Transverse colon (tissue), 4 donors: Measurements from ENCODE around the gene CYREN. TPM values are rescaled to one million over a fixed set of nuclear protein-coding genes. Genes with fewer than 3 reads are reported as not detected.

Experiments
- DNase-seq: peaks from one replicate; pipeline ENCODE4 v3.0.0-alpha.2; 2019
- H3K27ac ChIP-seq, 4 donors: fragments of 200-600 bp; sonication (generic); 2 replicates each; pipeline ENCODE4 v1.5.1; 2016 to 2018; ENCODE audit warnings: inconsistent platforms in 4 of 4
- H3K27me3 ChIP-seq: fragments of 200-600 bp; sonication (generic); 2 replicates; pipeline ENCODE4 v1.5.1; 2017; ENCODE audit warnings: inconsistent platforms
- H3K36me3 ChIP-seq, 4 donors: fragments of 200-600 bp; sonication (generic); 2 replicates each; pipeline ENCODE4 v1.5.1; 2017 to 2019; ENCODE audit warnings: inconsistent platforms in 4 of 4
- H3K4me1 ChIP-seq, 4 donors: fragments of 200-600 bp; sonication (generic); 2 replicates each; pipeline ENCODE4 v1.5.1; 2017 to 2020; ENCODE audit warnings: inconsistent platforms in 4 of 4
- H3K4me3 ChIP-seq, 4 donors: fragments of 200-600 bp; sonication (generic); 1 replicate in 1 of 4; 2 replicates in 3 of 4; pipeline versions ENCODE4 v1.5.1 to v1.6.1; 2017 to 2019; ENCODE audit warnings: inconsistent platforms in 4 of 4
- H3K9me3 ChIP-seq, 2 donors: fragments of 200-600 bp; sonication (generic); 2 replicates each; pipeline ENCODE4 v1.5.1; 2017 to 2019; ENCODE audit warnings: inconsistent platforms in 2 of 2
- CTCF ChIP-seq, 5 experiments: fragments of 200-600 bp in 3 of 5; fragments of 450-650 bp in 2 of 5; sonication (generic) in 3 of 5; IDR thresholded peaks; 1 replicate in 2 of 5; 2 replicates in 3 of 5; pipeline ENCODE4 v1.5.1; 2016 to 2017; ENCODE audit warnings: antibody characterized with exemption in 5 of 5, inconsistent platforms in 3 of 5, mild to moderate bottlenecking in 2 of 5, moderate library complexity in 1 of 5
- EP300 ChIP-seq: sonication (generic); formaldehyde crosslinking; IDR thresholded peaks from one replicate; pipeline ENCODE4 v1.6.1; 2017; ENCODE audit warnings: antibody characterized with exemption, low read depth
- POLR2A ChIP-seq: fragments of 450-650 bp; IDR thresholded peaks from one replicate; pipeline ENCODE4 v1.6.1; 2016; ENCODE audit warnings: antibody characterized with exemption, mild to moderate bottlenecking, moderate library complexity
- POLR2AphosphoS5 ChIP-seq, 3 donors: sonication (generic); formaldehyde crosslinking; IDR thresholded peaks; one replicate each; pipeline ENCODE4 v1.6.1; 2016; ENCODE audit warnings: antibody characterized with exemption in 3 of 3
- WGBS, 2 donors: methylation state at CpG; one replicate each; pipeline ENCODE4 v1.1.5; 2018; ENCODE audit warnings: low coverage in 1 of 2; 5-methylcytosine and 5-hydroxymethylcytosine counted together
- in situ Hi-C, 4 donors: fragments of 200-750 bp; cut with MboI; loops; one replicate each; pipeline versions ENCODE4 v1.15.0 to v1.15.1; 2017; ENCODE audit warnings: low sequenced_read_pairs in 3 of 4, low pct_ligation_motif_present in 1 of 4, low pct_unique_long_range_greater_than_20kb in 1 of 4
- intact Hi-C: fragments of 100-400 bp; cut with DNase I; formaldehyde crosslinking; loops from one replicate; pipeline ENCODE4 v1.15.1; 2023; ENCODE audit warnings: low total_unique reads
- total RNA-seq, 4 donors: library from RNA; depleted of rRNA; stranded (reverse); fragments of >200 nt; gene quantifications; one replicate each; pipeline ENCODE4 v1.1.0, GENCODE V29; 2016

Gene CYREN
- total RNA-seq, 4 donors from 2014 or later, result 30.8 to 88.3 (median 37.8) TPM

GRCh38 chr7:135152442-135152841, 18.1 kb downstream of the CYREN start:
- peaks cover 0 to 18% (median 4%) of the 10 kb centered on the region in 4 donors for H3K4me1 ChIP-seq
- H3K27ac ChIP-seq, result no peak overlapping the region
- H3K9me3 ChIP-seq, result peaks cover 8 to 9% of the 10 kb centered on the region in 2 donors
- no peak overlapping the region for H3K4me3 ChIP-seq
- no peak for DNase-seq
- intact Hi-C loops, result no loop called here
- in situ Hi-C loops, result loop anchor here in 2 of 4 donors (25.0 kb wide), 2 partner anchors 465 to 490 kb away; no protein-coding TSS in a partner anchor
- no peaks in the 10 kb centered on the region for H3K36me3 ChIP-seq
- 97 to 100% methylated on average over 1 of the region's 1 CpG for WGBS, 2 donors
- no peaks in the 10 kb centered on the region for H3K27me3 ChIP-seq
- no peak for TF ChIP-seq POLR2AphosphoS5 (IDR thresholded peaks at IDR 0.05)
- TF ChIP-seq CTCF (IDR thresholded peaks at IDR 0.05), result no peak

- Histone ChIP-seq H3K36me3 (no peaks in the 10 kb centered on the region), H3K4me1 (peaks cover 4 to 27% (median 10%) of the 10 kb centered on the region in 4 donors), H3K27ac (peak overlapping the region in 3 of 4 donors; percentile 8 to 96 (median 44)), H3K27me3 (no peaks in the 10 kb centered on the region), H3K9me3 (peaks cover 7 to 9% of the 10 kb centered on the region in 2 donors), H3K4me3 (no peak overlapping the region)
- intact Hi-C loops, result no loop called here
- 68 to 92% methylated on average over 2 to 6 of the region's 6 CpGs for WGBS, 2 donors
- in situ Hi-C loops, result loop anchor here in 2 of 4 donors (25.0 kb wide), 2 partner anchors 464 to 489 kb away; no protein-coding TSS in a partner anchor
- DNase-seq, result no peak
- no peak for TF ChIP-seq POLR2AphosphoS5 (IDR thresholded peaks at IDR 0.05)
- no peak for TF ChIP-seq CTCF (IDR thresholded peaks at IDR 0.05)
- no peak for TF ChIP-seq EP300
- TF ChIP-seq POLR2A, result no peak
Measured at GRCh38 chr7:135151533-135151932, 19.0 kb downstream of the CYREN start.

GRCh38 chr7:135151132-135151531, 19.4 kb downstream of the CYREN start:
- H3K36me3 ChIP-seq, result no peaks in the 10 kb centered on the region
- no peaks in the 10 kb centered on the region for H3K27me3 ChIP-seq
- no peak overlapping the region for H3K4me3 ChIP-seq
- peak overlapping the region; percentile 8 to 96 (median 69) for H3K27ac ChIP-seq
- peaks cover 3 to 5% of the 10 kb centered on the region in 2 donors for H3K9me3 ChIP-seq
- WGBS, 2 donors, result 85 to 88% methylated on average over 2 of the region's 2 CpGs
- in situ Hi-C loops, result loop anchor here in 2 of 4 donors (25.0 kb wide), 2 partner anchors 464 to 489 kb away; no protein-coding TSS in a partner anchor
- TF ChIP-seq EP300, result no peak
- TF ChIP-seq POLR2AphosphoS5 (IDR thresholded peaks at IDR 0.05), result no peak
- no peak for TF ChIP-seq POLR2A
- no peak for TF ChIP-seq CTCF (IDR thresholded peaks at IDR 0.05)
- no peak for DNase-seq
- intact Hi-C loops, result no loop called here
- peaks cover 4 to 31% (median 10%) of the 10 kb centered on the region in 4 donors for H3K4me1 ChIP-seq

- in situ Hi-C loops, result loop anchor here in 2 of 4 donors (25.0 kb wide), 2 partner anchors 463 to 488 kb away; no protein-coding TSS in a partner anchor
- no peak for DNase-seq
- peak overlapping the region in 1 of 4 donors; percentile 57 for H3K4me3 ChIP-seq
- no peak for TF ChIP-seq POLR2A
- TF ChIP-seq CTCF (IDR thresholded peaks at IDR 0.05), result no peak
- TF ChIP-seq EP300, result no peak
- no peak for TF ChIP-seq POLR2AphosphoS5 (IDR thresholded peaks at IDR 0.05)
- no peaks in the 10 kb centered on the region for H3K9me3 ChIP-seq
- intact Hi-C loops, result no loop called here
- H3K36me3 ChIP-seq, result no peaks in the 10 kb centered on the region
- H3K4me1 ChIP-seq, result peaks cover 4 to 31% (median 10%) of the 10 kb centered on the region in 4 donors
- H3K27ac ChIP-seq, result peak overlapping the region; percentile 8 to 96 (median 69)
- no peaks in the 10 kb centered on the region for H3K27me3 ChIP-seq
- WGBS, 2 donors, result 58 to 71% methylated on average over 4 to 8 of the region's 8 CpGs
Measured at GRCh38 chr7:135150072-135150782, 20.3 kb downstream of the CYREN start.
